Stimulated activated CD4-positive, alpha-beta T cell treated with anti-CD3 and anti-CD28 coated beads, Interleukin-15, amount 100 ng/mL, for 24 hours (primary cell): ENCODE results near the gene IFI27L1.

Experiments used
- DNase-seq: peaks from one replicate; pipeline ENCODE4 v3.0.0-alpha.2; 2020

The IFI27L1 gene

DNA sequence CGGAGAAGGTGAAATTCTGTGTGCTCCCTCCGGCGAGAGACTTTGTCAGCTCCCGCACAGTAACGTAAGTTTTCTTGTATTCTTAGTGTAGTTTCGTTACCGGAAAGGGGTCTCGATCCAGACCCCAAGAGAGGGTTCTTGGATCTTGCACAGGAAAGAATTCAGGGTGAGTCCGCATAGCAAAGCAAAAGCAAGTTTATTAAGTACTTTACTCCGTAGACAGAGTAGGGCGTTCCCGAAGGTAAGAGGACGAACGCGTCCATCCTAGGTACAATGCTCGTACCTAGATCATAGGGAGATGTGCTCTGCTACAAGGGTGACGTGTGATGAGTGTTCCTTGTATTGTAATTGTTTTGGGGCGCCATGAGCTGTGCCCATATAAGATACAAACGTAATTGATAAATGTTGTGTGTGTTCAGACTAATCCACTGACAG, 293 bp downstream of the IFI27L1 start:
- peak; percentile 7 for DNase-seq

DNA sequence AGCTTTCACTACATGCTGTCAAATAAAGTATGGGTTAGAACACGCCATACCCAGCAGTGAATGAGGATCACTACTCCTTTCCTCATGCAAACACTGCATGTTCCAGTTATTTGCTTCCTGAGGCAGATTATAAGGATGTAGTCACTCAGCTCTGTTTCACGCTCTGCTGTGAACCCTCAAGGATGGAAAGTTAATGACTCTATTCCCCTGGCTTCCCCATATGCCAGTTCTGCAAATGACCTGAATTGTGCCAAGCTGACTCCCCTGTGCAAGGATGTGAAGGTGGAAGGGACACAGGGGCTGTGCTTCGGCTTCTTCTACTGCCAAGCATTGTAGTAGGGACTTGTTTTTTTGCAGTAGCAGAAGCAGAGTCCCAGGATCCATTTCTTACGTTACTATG, 6.8 kb downstream of the IFI27L1 start:
- no peak for DNase-seq

DNA sequence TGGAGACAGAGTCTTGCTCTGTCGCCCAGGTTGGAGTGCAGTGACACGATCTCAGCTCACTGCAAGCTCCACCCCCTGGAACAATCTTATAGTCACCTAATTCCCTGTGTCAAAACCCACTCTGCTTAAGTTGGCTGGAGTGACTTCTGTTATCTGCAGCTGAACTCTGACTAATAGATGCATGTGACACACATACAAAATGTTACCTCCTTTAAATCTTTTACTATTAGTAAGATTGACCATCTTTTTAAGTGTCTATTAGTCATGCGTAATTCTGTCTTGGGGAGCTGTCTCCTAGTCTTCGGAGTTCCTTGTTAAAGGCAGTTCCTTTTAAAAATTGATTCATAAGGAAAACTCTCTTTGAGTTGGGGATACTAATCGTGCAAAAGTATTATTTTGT, 7.4 kb downstream of the IFI27L1 start:
- no peak for DNase-seq

DNA sequence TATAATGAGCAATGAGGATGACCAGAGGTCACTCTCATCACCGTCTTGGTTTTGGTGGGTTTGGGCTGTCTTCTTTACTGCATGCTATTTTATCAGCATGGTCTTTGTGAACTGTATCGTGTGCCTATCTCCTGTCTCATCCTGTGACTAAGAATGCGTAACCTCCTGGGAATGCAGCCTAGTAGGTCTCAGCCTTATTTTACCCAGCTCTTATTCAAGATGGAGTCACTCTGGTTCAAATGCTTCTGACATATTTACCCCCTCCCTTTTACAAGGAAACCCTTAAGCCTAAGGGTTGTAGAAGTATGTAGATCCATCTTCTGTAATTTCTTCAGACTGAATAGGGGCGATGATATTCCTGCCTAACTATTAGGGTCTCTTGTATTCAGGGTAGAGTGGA, 8.4 kb downstream of the IFI27L1 start:
- DNase-seq = no peak

DNA sequence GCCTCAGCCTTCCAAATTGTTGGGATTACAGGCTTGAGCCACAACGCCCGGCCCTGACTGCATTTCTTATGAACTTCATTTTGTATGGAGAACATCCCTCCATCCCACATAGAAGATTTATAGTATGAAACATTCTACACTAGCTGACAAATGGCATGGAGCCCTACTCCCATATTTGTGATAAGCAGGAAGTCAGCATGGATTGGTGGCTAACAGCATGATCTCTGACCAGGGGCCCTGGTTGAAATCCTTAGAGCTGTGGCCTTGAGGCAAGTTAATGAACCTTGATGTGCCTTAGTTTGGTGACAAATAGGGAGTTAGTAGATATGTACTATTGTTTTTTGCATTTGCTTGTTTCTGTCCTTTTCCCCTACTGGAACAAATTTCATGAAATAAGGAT, 12.3 kb downstream of the IFI27L1 start:
- no peak for DNase-seq

DNA sequence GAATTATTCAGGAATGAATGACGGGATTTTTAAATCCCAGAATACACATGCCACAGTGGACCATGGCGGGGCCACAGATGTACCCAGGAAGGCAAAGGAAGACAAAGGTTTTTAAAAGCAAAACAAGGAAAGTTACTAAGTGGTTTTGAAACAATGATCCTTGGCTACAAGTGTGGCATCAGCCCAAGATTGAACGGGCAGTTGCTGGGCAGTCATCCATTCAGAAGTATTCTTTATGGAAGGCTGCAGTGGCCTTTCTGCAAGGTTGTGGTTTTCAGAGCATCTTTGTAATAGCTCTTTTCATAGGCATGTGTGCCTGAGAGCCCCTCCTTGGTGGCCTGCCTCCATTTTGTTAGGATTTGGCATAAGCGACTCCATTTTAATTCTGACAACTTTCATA, 16.0 kb downstream of the IFI27L1 start:
- DNase-seq = no peak

DNA sequence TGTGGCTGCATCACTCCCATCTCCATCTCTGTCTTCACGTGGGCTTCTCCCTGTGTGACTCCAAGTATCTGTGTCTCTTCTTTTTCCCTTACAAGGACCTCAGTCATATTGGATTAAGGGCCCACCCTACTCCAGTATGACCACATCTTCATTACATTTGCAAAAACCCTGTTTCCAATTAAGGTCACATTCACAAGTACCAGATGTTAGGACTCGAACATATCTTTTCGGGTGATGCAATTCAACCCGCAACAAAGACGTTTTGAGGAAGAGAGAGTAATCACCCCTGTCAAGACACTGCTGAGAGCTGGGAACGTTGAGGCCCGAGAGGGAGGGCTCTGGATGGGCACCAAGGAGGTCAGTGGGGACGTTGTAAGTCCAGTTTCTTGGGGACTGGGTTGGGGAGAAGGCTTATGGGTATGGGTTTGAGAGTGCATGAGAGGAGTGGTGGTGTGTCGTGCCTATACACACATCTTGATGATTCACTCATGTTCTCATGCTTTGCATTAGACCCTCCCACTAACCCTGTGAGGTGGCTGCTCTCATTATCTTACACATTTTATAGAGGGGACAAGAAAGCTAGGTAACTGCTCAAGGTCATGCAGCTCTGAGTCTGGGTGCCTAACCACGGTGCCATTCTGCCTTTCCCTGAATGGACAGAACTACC, 17.3 kb downstream of the IFI27L1 start:
- no peak for DNase-seq

DNA sequence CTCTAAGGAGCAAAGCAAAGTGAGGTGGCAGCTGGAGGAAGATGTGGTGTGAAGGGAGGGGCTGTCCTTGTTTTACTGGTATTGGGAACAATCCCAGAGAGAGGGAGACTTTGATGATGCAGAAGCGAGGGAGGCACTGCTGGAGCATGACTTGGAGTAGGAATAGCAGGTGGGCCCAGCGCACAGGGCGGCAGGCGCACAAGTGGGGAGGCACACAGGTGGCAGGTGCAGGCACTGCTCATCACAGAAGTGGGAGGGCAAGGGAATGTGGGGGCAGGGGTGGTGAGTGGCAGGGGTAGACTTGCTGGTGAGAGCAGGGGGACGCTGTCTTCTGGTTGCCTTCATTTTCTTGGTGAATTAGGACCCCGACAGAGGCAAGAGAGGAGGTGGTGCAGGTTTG, 17.9 kb downstream of the IFI27L1 start:
- DNase-seq = no peak

DNA sequence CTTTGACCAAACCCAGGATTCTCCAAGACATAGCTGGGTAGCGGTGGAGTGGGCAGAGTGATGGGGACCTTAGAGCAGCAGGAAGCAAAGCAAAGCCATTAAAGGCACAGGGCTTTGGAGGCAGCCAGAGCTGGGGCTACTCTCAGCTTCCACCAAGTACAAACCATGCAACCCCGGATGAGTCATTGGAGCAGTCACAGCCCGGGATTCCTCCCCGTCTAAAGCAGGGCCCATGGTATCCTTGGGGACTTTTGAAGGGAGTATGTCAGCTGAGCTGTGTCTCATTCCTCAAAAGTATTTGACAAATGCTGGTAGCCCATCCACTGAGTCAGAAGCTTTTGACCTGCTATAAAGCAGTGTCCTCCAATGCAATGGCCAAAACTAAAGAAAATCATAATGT, 19.7 kb downstream of the IFI27L1 start:
- no peak for DNase-seq

DNA sequence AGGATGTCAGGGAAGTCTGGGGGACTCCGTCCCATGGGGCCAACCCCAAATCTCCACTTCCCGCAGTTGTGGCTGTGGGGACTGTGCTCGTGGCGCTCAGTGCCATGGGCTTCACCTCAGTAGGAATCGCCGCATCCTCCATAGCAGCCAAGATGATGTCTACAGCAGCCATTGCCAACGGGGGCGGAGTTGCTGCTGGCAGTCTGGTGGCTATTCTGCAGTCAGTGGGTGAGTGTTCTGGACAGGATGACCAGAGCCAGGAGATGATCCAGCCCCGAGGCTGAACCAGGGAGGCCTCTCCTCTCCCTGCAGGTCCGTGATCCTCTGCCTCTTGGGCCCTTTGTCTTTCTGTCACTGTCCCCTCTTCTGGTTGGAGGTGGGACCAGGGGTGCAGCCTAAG, 20.6 kb downstream of the IFI27L1 start:
- DNase-seq = no peak

DNA sequence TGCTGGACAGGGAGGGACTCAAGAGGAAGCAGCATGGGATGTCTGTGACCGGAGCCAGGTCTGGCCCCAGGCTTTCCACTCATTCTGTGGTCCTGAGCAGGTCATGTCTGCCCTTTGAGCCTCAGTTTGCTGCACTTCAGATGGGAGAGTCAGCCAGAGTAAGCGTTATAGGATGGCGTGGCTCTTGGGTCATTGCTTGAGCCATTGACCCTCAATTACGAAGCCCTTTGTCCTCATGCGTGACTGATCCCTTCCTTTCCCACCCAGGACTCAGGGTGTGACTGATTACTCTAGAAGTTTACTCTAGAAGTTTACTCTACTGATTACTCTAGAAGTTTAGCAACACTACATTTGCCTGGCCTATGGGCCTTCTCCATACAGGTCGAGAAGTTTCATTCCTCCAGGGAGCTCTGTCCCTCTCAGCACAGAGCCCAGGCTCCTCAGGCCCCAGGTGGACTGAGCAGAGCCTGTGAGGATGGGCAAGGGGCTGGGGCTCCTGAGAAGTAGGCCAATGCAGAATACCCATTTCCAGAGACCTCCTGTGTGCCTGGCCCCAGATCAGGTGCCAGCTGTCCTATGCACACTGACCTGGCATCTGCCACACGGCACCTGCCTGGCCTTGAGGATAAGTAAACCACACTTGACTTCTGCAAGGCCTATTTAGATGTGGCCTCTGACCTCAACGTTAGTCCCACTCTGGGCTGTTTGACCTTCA, 21.8 kb downstream of the IFI27L1 start:
- DNase-seq = no peak

DNA sequence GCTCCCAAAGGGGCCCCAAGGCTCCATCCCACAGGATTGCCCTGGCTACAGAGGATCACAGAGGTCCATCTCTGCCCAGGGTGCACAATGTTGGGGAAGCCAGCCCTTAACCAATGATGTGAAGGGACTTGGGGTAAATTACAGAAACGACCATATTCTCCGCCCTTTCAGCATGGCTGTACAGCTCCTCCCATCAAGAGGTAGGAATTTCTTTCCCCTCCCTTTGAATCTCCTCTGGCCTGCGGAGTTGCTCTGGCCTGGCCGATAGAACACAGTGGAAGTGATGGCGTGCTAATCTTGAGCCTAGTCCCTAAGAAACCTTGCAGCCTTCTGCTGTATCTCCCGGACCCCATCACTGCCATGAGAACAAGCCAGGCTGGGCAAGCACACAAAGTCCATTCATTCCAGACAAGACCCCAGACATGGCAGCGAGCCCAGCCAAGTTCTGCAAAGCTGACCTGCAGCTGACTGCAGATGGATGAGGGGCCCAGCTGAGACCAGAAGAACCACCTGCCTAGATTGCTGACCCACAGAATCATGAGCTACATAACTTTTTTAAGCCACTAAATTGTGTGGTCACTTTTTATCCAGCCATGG, 22.5 kb downstream of the IFI27L1 start:
- no peak for DNase-seq

DNA sequence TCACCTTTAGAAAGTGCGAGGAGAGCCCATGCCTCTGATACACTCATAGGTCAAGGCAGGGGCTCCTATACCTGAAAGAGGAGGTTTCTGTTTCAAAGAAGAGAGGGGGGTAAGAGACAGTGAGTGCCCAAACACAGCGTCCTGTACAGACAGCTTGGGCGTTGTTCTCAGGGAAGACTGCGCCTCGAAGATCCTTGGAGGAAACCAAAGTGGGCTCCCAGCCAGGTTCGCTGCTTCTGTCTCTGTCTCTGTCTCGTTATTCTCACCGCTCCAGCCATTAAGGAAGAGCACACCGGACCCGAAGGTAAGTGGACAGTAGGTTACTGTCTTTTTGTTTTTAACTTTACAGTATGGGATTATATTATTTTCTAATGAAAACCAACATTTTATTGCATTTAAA, 23.6 kb downstream of the IFI27L1 start:
- no peak for DNase-seq

DNA sequence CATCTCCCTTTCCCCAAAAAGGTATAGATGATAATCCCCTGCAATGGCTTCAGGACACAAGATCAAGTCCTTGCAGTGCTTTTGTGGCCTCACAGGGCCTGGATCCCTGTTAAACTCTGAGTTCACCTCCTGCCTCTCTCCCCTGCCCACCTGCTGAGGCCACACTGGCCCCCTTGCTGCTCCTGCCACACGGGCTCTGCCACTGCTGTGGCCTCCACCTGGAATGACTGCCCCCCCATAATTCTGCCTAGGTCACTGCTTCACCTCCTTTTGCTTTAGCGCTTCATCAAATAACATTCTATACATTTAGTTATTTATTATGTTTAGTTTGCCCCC, 28.8 kb downstream of the IFI27L1 start:
- DNase-seq = no peak

DNA sequence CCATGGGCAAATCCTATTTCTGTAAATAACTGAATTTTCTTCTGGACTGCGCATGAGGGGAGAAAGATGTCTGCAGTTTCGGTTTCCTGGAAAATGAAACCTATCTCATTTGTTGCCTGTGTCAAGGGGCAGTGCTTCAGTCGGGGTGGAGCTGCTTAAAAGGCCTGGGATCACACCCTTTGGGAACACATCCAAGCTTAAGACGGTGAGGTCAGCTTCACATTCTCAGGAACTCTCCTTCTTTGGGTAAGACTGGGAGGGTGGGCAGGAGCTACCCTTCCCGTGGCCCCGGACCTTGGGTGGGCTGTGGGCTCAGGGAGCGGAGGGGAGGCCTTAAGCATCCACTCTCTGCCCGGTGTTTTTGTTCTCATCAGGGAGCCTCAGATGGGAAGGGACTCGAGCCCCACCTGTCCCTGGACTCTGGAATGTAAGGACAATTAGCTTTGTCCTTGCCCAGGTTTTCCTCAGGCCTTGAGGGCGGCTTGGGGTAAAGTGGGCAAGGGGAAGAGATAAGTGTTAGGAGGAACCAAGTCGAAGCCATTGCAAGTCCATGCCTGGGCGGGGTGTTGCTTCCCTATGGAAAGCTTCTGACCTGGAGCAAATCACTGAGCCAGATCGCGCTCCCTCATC, 29.6 kb downstream of the IFI27L1 start, which contains the start of gene IFI27:
IFI27 (plus strand) TSS at position 185 of the 630 bp plus-strand sequence.
- no peak for DNase-seq

DNA sequence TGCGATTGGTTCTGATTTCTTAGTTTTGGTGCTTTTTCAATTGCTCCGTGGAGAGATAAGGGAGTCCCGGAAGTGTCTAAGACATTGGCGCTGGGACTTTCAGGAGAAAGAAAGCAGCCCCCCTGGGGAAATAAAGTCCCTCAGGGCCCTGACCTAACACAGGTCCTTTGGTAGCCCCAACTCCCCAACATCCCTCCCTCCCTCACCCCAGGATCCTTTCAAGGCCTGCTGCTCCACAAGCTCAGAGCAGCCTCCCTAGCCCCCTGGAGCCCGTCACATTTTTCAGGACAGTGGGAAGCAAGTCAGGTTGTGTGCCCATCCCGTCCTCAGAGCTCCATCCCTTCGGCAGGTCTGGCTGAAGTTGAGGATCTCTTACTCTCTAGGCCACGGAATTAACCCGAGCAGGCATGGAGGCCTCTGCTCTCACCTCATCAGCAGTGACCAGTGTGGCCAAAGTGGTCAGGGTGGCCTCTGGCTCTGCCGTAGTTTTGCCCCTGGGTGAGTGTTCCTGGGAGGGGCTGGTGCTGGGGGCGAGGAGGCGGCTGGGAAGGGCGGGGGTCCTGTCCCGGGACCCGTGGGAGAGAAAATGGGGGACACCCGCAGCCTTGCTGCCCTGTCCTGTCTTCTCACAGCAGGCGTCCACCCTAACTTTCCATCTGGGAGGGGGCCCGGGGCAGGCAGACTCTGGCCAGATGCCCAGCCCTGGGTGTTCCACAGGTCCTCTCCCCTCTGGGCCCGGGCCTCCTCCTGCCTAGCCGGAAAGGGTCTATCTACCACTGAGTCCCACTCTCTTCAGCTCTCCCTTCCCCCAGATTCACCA, 30.4 kb downstream of the IFI27L1 start:
- no peak for DNase-seq

DNA sequence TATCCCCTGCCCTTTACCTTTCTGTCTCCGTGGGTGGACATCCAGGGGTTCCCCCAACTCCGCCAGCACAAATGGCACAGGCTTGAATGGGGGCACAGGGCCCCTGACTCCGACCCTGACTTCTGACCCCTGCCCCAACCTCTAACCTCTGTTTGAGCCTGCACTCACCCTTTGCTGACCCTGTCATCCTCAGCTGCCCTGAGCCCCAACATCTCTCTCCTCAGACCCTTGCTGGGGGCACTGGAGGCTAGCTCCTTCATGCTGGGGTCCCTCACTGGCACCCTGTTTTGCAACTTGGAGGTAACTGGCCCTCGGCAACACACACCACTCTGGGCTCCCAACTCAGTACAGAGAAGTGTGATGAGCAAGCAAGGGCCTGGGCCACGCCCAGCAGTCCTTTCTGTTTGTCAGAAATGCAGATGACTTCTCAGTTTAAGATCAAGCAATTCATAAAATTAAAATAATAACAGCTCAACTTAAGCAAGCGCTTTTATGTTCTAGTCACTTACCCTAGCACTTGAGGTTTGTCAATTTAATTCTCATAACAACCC, 31.5 kb downstream of the IFI27L1 start:
- DNase-seq = no peak

DNA sequence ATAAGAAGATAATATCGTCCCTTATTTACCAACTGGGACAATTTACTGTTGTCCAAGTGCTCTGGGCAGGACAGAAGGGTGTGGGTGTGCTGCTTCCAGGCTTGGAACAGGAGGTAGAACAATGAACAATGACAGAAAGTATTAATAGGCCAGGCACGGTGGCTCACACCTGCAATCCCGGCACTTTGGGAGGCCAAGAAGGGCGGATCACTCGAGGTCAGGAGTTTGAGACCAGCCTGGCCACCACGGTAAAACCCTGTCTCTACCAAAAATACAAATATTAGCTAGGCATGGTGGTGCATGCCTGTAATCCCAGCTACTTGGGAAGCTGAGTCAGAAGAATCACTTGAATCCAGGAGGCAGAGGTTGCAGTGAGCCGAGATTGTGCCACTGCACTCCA, 32.0 kb downstream of the IFI27L1 start:
- no peak for DNase-seq

DNA sequence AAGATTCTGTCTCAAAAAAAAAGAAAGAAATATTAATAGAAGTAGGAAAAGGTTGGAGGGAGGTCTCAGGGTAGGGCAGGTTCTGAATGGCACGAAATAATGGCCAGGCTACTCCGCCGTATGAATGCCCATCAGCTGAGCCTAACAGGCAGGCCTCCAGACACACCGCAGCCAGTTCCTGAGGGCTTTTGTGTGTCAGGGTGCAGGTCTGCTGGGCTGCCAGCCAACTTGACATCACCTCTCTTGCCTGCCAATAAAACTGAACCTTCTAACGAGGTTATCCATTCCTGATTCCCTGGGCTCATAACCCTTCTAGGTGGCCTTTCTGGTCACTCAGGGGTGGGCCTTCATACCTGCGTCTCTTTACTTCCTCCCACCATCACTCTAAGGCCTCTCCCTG, 32.4 kb downstream of the IFI27L1 start:
- no peak for DNase-seq

DNA sequence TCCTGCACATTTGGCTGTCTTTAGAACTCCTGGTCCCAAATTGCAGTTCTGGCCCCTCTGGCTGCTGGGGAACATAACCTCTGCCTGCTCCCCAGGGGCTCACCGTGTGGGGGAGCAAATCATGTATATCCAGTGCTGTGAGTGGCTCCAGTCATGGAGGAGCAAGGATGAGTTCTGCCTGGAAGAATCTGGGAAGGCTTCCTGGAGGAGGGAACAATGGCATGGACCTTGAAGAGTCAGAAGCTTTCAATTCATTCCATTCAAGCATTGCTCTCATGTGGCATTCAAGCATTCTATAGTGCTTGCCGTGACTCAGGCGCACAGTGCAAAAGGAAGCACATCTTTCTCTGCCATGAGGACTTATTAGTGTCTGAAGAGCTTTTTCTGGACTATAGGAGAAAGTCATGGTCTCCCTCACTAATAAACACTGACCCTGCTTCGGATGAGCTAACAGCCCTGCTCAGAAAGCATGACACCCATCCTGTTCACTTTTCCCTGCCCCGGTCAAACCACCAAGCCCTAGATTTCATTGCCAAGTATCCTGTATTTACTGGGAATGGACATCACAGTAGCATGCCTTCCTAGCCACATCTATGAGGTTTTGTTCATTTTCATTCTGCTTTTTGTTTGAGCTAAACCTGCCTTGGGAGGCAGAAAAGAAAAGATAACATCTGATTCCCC, 32.9 kb downstream of the IFI27L1 start:
- no peak for DNase-seq

DNA sequence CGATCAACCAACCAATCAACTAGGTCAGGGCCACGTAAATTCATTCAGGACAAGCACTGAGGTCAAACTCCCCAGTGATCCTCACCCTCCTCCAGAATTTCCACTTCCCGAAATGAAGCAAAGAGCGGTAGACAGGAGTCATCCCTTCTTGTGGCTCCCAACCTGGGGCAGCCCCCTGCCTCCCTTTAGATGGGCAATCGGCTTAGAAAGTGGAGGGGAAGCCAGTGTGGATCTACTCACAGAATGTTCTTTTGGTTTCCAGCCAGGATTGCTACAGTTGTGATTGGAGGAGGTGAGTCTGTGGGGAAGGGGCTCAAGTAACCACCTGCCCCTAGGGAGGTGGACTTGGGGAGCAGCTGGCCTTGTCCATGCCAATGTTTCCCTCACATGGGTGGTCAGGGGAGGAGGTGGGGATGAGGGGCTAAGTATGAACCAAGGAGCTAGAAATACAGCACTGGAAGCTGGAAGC, 33.5 kb downstream of the IFI27L1 start:
- DNase-seq = no peak

DNA sequence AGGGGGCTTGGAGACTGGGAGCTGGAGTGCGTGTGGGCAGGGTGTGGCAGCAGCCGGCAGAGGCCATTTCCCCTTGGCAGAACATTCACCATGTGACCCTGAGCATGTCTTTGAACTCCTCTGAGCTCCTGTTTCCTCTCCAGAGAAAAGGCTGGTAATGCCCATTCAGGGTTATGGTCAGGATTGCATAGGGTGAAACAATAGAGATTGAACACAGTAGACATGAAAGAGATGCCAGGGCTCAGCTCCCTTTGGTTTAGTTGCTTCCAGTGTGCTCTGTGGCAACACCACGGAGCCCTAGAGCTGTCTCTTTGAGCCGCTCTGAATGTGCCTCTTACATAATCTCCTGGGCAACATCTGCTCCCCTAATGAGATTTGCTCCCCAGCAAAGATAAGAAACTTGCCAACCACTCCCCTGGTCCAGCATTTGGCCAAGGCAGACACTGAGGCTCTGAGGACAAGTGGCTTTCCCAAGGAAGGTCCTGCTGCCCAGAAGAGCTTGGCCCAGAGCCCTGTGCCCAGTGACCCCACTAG, 34.0 kb downstream of the IFI27L1 start:
- DNase-seq = no peak
